A549 (cell line): ENCODE results near the gene LLPH. TPM values are rescaled to one million over a fixed set of nuclear protein-coding genes. Genes with fewer than 3 reads are reported as not detected.

Source experiments
- ATAC-seq, 2 experiments: fragments of 200-7000 bp in 1 of 2; fragments of >200 bp in 1 of 2; cut with Nextera tagmentation in 1 of 2; cut with Tn5 transposase in 1 of 2; 3 replicates each; pipeline versions ENCODE4 v1.8.0 to v1.9.1; 2018 to 2020; ENCODE audit warnings: mild to moderate bottlenecking in 1 of 2, moderate library complexity in 1 of 2
- CTCF ChIA-PET: fragments of 300-600 bp; sonication (Branson Sonifier 250); formaldehyde crosslinking; extraction: SDS; loops from one replicate; lab custom pipeline; 2021; ENCODE audit warnings: antibody characterized with exemption, inconsistent platforms; lab: Yijun Ruan, JAX
- POLR2A ChIA-PET: fragments of 350-600 bp; formaldehyde crosslinking; extraction: SDS; loops from one replicate; lab custom pipeline; 2021; ENCODE audit warnings: antibody characterized with exemption, inconsistent platforms; lab: Yijun Ruan, JAX
- DNase-seq, 2 experiments: peaks; one replicate each; pipeline versions ENCODE4 v3.0.0 to v3.0.0-alpha.2; 2011 to 2016; ENCODE audit warnings: low read depth in 1 of 2, low spot score in 1 of 2
- FAIRE-seq: peaks from 2 replicates; lab custom pipeline; 2011; peaks lifted over from hg19 to GRCh38; lab: Jason Lieb, UNC
- H3K27ac ChIP-seq, 2 experiments: fragments of >200 bp; sonication (Bioruptor Twin); formaldehyde crosslinking; 3 replicates each; pipeline ENCODE4 v1.5.1; 2016 to 2017
- H3K4me1 ChIP-seq: fragments of >200 bp; sonication (Bioruptor Twin); formaldehyde crosslinking; 3 replicates; pipeline ENCODE4 v1.6.1; 2016
- H3K4me2 ChIP-seq: fragments of >200 bp; sonication (Bioruptor Twin); formaldehyde crosslinking; 3 replicates; pipeline ENCODE4 v1.6.1; 2016
- H3K4me3 ChIP-seq: fragments of >200 bp; sonication (Bioruptor Twin); formaldehyde crosslinking; 3 replicates; pipeline ENCODE4 v1.5.1; 2016
- H3K9me3 ChIP-seq: fragments of >200 bp; sonication (Bioruptor Twin); formaldehyde crosslinking; 3 replicates; pipeline ENCODE4 v1.6.1; 2016
- ATOH8 ChIP-seq: fragments of 250-450 bp; sonication (Bioruptor Pico); IDR thresholded peaks from 2 replicates; pipeline ENCODE4 v1.5.0; 2020; ENCODE audit warnings: low read depth, mild to moderate bottlenecking, moderate library complexity
- BCL3 ChIP-seq: fragments of >200 bp; sonication (Bioruptor Twin); formaldehyde crosslinking; IDR thresholded peaks from 3 replicates; pipeline ENCODE4 v1.6.1; 2016
- CBX8 ChIP-seq: fragments of 200-600 bp; sonication (generic); IDR thresholded peaks from 2 replicates; pipeline ENCODE4 v1.6.1; 2016
- CEBPB ChIP-seq, 2 experiments: fragments of >200 bp in 1 of 2; sonication (Bioruptor Twin) in 1 of 2; formaldehyde crosslinking in 1 of 2; IDR thresholded peaks; 2 replicates each; pipeline ENCODE4 v1.6.1; 2012 to 2016
- CHD2 ChIP-seq: fragments of 150-350 bp; IDR thresholded peaks from 2 replicates; pipeline ENCODE4 v1.6.1; 2014; ENCODE audit warnings: low read length; ENCODE audit not compliant: partially characterized antibody
- EHMT2 ChIP-seq: fragments of 200-600 bp; sonication (generic); IDR thresholded peaks from 2 replicates; pipeline ENCODE4 v1.6.1; 2016; ENCODE audit warnings: antibody characterized with exemption, low read depth, mild to moderate bottlenecking, moderate library complexity
- EP300 ChIP-seq, 2 experiments: fragments of >200 bp; sonication (Bioruptor Twin); formaldehyde crosslinking; IDR thresholded peaks; 2 replicates in 1 of 2; 3 replicates in 1 of 2; pipeline ENCODE4 v1.6.1; 2016 to 2017
- FOXS1 ChIP-seq: fragments of 250-450 bp; sonication (Bioruptor Pico); IDR thresholded peaks from 2 replicates; pipeline ENCODE4 v1.5.0; 2020; ENCODE audit warnings: mild to moderate bottlenecking, moderate library complexity
- GATA3 ChIP-seq: IDR thresholded peaks from 2 replicates; pipeline ENCODE4 v1.6.1; 2012; ENCODE audit warnings: borderline replicate concordance
- HES2 ChIP-seq: fragments of >200 bp; sonication (Bioruptor Twin); formaldehyde crosslinking; IDR thresholded peaks from 2 replicates; pipeline ENCODE4 v1.6.1; 2016
- JUN ChIP-seq, 2 experiments: fragments of >200 bp; sonication (Bioruptor Twin); formaldehyde crosslinking; IDR thresholded peaks; 2 replicates in 1 of 2; 3 replicates in 1 of 2; pipeline ENCODE4 v1.6.1; 2016 to 2017
- KDM5A ChIP-seq: fragments of 200-600 bp; sonication (generic); IDR thresholded peaks from 2 replicates; pipeline ENCODE4 v1.6.1; 2016; ENCODE audit warnings: antibody characterized with exemption, mild to moderate bottlenecking
- MAFK ChIP-seq: fragments of 450-650 bp; IDR thresholded peaks from 2 replicates; pipeline ENCODE4 v1.6.1; 2014; ENCODE audit not compliant: partially characterized antibody
- MAZ ChIP-seq: fragments of 150-350 bp; IDR thresholded peaks from 2 replicates; pipeline ENCODE4 v1.6.1; 2014; ENCODE audit warnings: antibody characterized with exemption, low read depth, low read length, borderline replicate concordance
- NR3C1 ChIP-seq: fragments of >200 bp; sonication (Bioruptor Twin); formaldehyde crosslinking; IDR thresholded peaks from 3 replicates; pipeline ENCODE4 v1.6.1; 2017
- PBX3 ChIP-seq: IDR thresholded peaks from 2 replicates; pipeline ENCODE4 v1.6.1; 2012
- POLR2A ChIP-seq: IDR thresholded peaks from 2 replicates; pipeline ENCODE4 v1.6.1; 2012; ENCODE audit warnings: mild to moderate bottlenecking, low read length
- REST ChIP-seq: fragments of 200-600 bp; sonication (generic); IDR thresholded peaks from 2 replicates; pipeline ENCODE4 v1.6.1; 2016; ENCODE audit warnings: antibody characterized with exemption, mild to moderate bottlenecking, moderate library complexity
- SMC3 ChIP-seq: fragments of >200 bp; sonication (Bioruptor Twin); formaldehyde crosslinking; IDR thresholded peaks from 3 replicates; pipeline ENCODE4 v1.6.1; 2018; ENCODE audit warnings: inconsistent platforms
- TP53 ChIP-seq: fragments of 250-450 bp; sonication (Bioruptor Pico); IDR thresholded peaks from 2 replicates; pipeline ENCODE4 v1.5.0; 2021; ENCODE audit warnings: mild to moderate bottlenecking, moderate library complexity
- USF2 ChIP-seq: fragments of 450-650 bp; IDR thresholded peaks from 2 replicates; pipeline ENCODE4 v1.6.1; 2014; ENCODE audit warnings: antibody characterized with exemption
- WGBS: methylation state at CpG from one replicate; pipeline ENCODE4 v1.1.6; 2017; ENCODE audit errors: missing lambda C conversion rate; 5-methylcytosine and 5-hydroxymethylcytosine counted together
- polyA plus RNA-seq, 4 experiments: library from polyadenylated mRNA; depleted of rRNA in 3 of 4; stranded (reverse); fragments of >200 nt; fragmentation: RNase III in 1 of 4; extraction: RNeasy Plus Mini Kit Qiagen cat#74134 plus additional on column Dnase treatment in 1 of 4; gene quantifications; 2 replicates in 3 of 4; 3 replicates in 1 of 4; pipeline ENCODE4 v1.2.3, GENCODE V29; 2011 to 2017

Gene LLPH
- polyA plus RNA-seq, 2 of the 4 experiments (the other 2 are of a cell fraction): 32.4 to 54.5 TPM

- no peak for FAIRE-seq
- TF ChIP-seq EHMT2 (no peak), USF2 (no peak), ATOH8 (CRISPR knock-in tag) (no peak), PBX3 (no peak), GATA3 (no peak)
- POLR2A ChIA-PET: no interaction called here
- no peak for DNase-seq
- Histone ChIP-seq H3K4me1 (no peaks in the 10 kb centered on the region; the same call in 2 of the 3 replicates), H3K4me3 (no peak overlapping the region), H3K4me2 (no peak overlapping the region), H3K27ac (no peak overlapping the region), H3K9me3 (peaks cover 38% of the 10 kb centered on the region)
- CTCF ChIA-PET: no interaction called here
- ATAC-seq: no peak
These were observed 12.3 kb upstream of the LLPH start for GRCh38 chr12:66142826-66143225.

- Histone ChIP-seq H3K4me3 (no peak overlapping the region), H3K4me1 (no peaks in the 10 kb centered on the region; the same call in 2 of the 3 replicates), H3K4me2 (no peak overlapping the region), H3K9me3 (peaks cover 38% of the 10 kb centered on the region), H3K27ac (no peak overlapping the region)
- ATAC-seq (no peak), DNase-seq (no peak), FAIRE-seq (no peak)
- 72% methylated on average over 2 of the region's 2 CpGs for WGBS
- CTCF ChIA-PET: interaction anchor here (1.0 kb wide), 1 partner anchor 28 kb away, joined by 3 read pairs; no protein-coding TSS in a partner anchor
- TF ChIP-seq KDM5A: no peak
- TF ChIP-seq MAZ: no peak
- no peak for TF ChIP-seq EP300 (IDR thresholded peaks at IDR 0.05)
- TF ChIP-seq EHMT2: no peak
- TF ChIP-seq REST: no peak
- no peak for TF ChIP-seq BCL3
- TF ChIP-seq CHD2: no peak
- TF ChIP-seq SMC3: no peak
- no peak for TF ChIP-seq HES2
- TF ChIP-seq JUN (IDR thresholded peaks at IDR 0.05): no peak
- no peak for TF ChIP-seq CBX8
- no peak for TF ChIP-seq CEBPB (IDR thresholded peaks at IDR 0.05)
- TF ChIP-seq TP53: no peak
- no peak for TF ChIP-seq FOXS1 (CRISPR knock-in tag)
- TF ChIP-seq NR3C1: no peak
- no peak for TF ChIP-seq POLR2A
- no peak for TF ChIP-seq MAFK
- POLR2A ChIA-PET: interaction anchor here (1.5 kb wide), 1 partner anchor 28 kb away, joined by 4 read pairs; the partner anchor contains the start of gene TMBIM4
These were observed 10.7 kb upstream of the LLPH start for GRCh38 chr12:66141299-66141698.
